ENCODE results near the gene KRT9. TPM values are rescaled to one million over a fixed set of nuclear protein-coding genes. Genes with fewer than 3 reads are reported as not detected.
"Not testable (repeated sequence)": the region's sequence is repeated elsewhere in the genome, so short reads cannot be mapped to it uniquely, and the experiment has no call there.

The KRT9 gene
- total RNA-seq, 1 donor from 2014 or later: not detected

DNA sequence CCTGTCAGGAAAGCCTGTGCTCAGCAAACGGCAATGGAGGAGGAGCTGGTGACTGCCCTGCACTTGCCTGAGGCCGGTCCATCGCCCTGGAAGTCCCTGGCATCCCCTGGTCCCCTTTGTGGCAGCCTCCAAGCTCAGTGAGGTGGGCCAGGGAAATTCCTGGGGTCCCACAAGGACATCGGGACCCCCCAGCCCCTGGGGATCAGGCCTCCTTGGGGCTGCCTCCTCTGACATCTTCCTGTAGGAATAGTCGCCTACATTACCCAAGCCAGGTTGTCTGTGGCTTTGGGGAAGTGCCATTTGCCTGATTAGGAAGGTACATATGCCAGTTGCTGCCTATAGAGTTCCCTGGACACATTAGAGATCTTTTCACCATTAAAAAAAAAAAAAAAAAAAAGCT, 7.1 kb upstream of the KRT9 start:
- TF ChIP-seq, protein P1, sequence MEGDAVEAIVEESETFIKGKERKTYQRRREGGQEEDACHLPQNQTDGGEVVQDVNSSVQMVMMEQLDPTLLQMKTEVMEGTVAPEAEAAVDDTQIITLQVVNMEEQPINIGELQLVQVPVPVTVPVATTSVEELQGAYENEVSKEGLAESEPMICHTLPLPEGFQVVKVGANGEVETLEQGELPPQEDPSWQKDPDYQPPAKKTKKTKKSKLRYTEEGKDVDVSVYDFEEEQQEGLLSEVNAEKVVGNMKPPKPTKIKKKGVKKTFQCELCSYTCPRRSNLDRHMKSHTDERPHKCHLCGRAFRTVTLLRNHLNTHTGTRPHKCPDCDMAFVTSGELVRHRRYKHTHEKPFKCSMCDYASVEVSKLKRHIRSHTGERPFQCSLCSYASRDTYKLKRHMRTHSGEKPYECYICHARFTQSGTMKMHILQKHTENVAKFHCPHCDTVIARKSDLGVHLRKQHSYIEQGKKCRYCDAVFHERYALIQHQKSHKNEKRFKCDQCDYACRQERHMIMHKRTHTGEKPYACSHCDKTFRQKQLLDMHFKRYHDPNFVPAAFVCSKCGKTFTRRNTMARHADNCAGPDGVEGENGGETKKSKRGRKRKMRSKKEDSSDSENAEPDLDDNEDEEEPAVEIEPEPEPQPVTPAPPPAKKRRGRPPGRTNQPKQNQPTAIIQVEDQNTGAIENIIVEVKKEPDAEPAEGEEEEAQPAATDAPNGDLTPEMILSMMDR (conservative IDR thresholded peaks at IDR 0.05; ENCODE audit: low read depth, low read length): no peak
- H3K4me3 ChIP-seq (ENCODE audit: low read depth, low read length): no peak overlapping the region
- no peak for DNase-seq (ENCODE audit: low read depth)

- no peak overlapping the region for H3K4me3 ChIP-seq (ENCODE audit: low read depth, low read length)
- no peak for DNase-seq (ENCODE audit: low read depth)
- TF ChIP-seq, protein P1 (conservative IDR thresholded peaks at IDR 0.05; ENCODE audit: low read depth, low read length): no peak
These were observed 6.7 kb upstream of the KRT9 start for GRCh38 chr17:41578538-41578937.

DNA sequence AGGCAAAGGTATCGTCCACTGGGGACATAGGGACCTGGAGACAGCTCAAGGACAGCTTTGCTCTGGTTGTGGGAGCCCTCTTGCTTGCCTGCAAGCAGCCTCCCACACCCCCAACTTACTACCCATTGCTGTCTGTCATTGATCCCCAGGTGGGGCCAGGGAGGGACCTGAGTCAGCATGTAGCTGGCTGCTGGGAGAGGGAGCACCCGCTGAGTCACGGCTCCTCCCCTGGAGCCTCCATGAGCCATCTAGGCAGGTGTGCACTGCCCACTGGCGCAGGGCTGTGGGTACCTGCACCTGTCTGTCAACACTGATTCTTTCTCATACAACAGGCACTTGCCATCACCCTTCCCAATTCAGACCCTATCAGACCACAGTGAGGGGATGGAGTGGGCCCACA, 4.9 kb upstream of the KRT9 start:
- H3K4me3 ChIP-seq (ENCODE audit: low read depth, low read length); DNase-seq (ENCODE audit: low read depth): not testable (repeated sequence)

- TF ChIP-seq, protein P1 (conservative IDR thresholded peaks at IDR 0.05; ENCODE audit: low read depth, low read length): no peak
- no peak overlapping the region for H3K4me3 ChIP-seq (ENCODE audit: low read depth, low read length)
- DNase-seq (ENCODE audit: low read depth): no peak
These were observed 3.5 kb upstream of the KRT9 start for GRCh38 chr17:41575336-41575735.

GRCh38 chr17:41567317-41567716, 4.5 kb downstream of the KRT9 start:
- TF ChIP-seq, protein P1 (conservative IDR thresholded peaks at IDR 0.05; ENCODE audit: low read depth, low read length): no peak
- no peak overlapping the region for H3K4me3 ChIP-seq (ENCODE audit: low read depth, low read length)
- no peak for DNase-seq (ENCODE audit: low read depth)

DNA sequence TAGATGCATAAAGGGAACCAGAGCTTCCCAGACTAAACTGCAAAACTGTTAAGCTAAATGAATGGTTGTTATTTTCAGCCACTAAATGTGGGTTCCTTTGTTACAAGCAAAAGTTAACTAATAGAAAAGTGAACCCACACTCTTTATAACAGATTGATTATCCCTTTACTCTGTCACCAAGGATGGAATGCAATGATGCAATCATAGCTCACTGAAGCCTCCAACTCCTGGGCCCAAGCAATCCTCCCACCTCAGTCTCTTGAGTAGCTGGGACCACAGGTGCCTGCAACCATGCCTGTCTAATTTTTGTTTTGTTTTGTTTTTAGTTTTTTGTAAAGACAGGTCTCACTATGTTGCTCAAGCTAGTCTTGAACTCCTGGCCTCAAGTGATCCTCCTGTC, 6.5 kb downstream of the KRT9 start:
- H3K4me3 ChIP-seq (ENCODE audit: low read depth, low read length): no peak overlapping the region
- TF ChIP-seq, protein P1 (conservative IDR thresholded peaks at IDR 0.05; ENCODE audit: low read depth, low read length): no peak
- DNase-seq (ENCODE audit: low read depth): no peak

DNA sequence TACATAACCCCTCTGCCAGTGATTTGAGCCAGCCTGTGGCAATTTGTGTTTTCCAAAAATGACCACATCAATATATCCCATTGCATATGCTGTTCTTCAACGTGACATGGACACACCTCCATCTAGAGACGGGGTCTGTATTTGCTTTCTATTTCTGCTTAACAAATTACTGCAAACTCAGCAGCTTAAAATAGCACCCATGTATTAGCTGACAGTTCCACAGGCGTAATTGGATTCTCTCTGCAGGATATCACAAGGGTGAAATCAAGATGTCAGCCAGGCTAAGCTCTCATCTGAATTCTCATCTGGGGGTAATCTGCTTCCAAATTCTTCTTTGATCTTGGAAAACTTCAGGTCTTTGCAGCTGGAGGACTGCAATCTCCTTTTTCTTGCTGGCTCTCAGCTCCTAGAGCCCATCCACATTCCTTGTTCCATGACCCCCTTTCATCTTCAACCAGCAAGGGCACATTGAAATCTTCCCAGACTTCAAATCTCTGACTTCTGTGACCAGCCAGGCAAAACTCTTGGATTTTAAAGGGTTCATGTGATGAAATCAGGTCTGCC, 8.2 kb downstream of the KRT9 start:
- TF ChIP-seq, protein P1 (conservative IDR thresholded peaks at IDR 0.05; ENCODE audit: low read depth, low read length): no peak
- DNase-seq (ENCODE audit: low read depth): no peak
- H3K4me3 ChIP-seq (ENCODE audit: low read depth, low read length): no peak overlapping the region
